ENCODE measurements around the gene ZBTB2. TPM values are rescaled to one million over a fixed set of nuclear protein-coding genes. Genes with fewer than 3 reads are reported as not detected.

The ZBTB2 gene
- total RNA-seq, 2 donors from 2014 or later, result 11.4 to 15.2 TPM

DNA sequence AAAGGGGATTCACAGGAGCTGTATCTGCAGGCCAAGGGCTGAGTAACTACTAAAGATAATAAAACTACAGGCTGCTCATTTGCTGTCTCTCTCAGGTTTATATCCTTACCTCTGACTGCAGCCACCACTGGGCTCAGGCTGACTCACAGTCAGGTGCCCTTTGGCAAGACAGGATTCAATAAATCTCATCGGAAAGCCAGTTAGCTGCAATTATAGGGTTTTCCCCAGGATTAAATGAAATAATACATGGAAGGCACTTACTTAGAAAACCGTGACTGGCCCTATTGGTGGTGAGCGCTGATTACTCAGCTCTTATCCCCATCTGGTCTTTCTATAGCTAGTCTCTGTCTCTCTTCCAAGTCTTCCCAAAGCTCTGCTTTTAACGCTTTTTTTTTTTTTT, 34.2 kb upstream of the ZBTB2 start:
- H3K27ac Mint-ChIP-seq, result no peak overlapping the region
- no peak overlapping the region for H3K27ac ChIP-seq (ENCODE audit: low read depth, low read length)
- H3K4me3 ChIP-seq (ENCODE audit: low read length), result no peak overlapping the region
- no peaks in the 10 kb centered on the region for H3K9me3 Mint-ChIP-seq
- peaks cover 67% of the 10 kb centered on the region for H3K36me3 Mint-ChIP-seq (ENCODE audit: low read depth)
- no peaks in the 10 kb centered on the region for H3K27me3 Mint-ChIP-seq (ENCODE audit: insufficient read depth)
- H3K9ac ChIP-seq (ENCODE audit: extremely low read depth, low read length, poor library complexity, severe bottlenecking), result no peak overlapping the region
- H3K4me3 Mint-ChIP-seq, result no peak overlapping the region
- DNase-seq, result no peak
- no peaks in the 10 kb centered on the region for H3K27me3 ChIP-seq (ENCODE audit: control insufficient read depth, insufficient read depth, low read length, poor library complexity, severe bottlenecking)
- H3K4me1 Mint-ChIP-seq, result no peaks in the 10 kb centered on the region
- WGBS, 2 experiments (ENCODE audit: insufficient coverage in 1 of 2, insufficient read length in 1 of 2), result 95 to 96% methylated on average over 4 of the region's 4 CpGs
- TF ChIP-seq, protein P1, sequence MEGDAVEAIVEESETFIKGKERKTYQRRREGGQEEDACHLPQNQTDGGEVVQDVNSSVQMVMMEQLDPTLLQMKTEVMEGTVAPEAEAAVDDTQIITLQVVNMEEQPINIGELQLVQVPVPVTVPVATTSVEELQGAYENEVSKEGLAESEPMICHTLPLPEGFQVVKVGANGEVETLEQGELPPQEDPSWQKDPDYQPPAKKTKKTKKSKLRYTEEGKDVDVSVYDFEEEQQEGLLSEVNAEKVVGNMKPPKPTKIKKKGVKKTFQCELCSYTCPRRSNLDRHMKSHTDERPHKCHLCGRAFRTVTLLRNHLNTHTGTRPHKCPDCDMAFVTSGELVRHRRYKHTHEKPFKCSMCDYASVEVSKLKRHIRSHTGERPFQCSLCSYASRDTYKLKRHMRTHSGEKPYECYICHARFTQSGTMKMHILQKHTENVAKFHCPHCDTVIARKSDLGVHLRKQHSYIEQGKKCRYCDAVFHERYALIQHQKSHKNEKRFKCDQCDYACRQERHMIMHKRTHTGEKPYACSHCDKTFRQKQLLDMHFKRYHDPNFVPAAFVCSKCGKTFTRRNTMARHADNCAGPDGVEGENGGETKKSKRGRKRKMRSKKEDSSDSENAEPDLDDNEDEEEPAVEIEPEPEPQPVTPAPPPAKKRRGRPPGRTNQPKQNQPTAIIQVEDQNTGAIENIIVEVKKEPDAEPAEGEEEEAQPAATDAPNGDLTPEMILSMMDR (conservative IDR thresholded peaks at IDR 0.05), result no peak
- H3K36me3 ChIP-seq (ENCODE audit: control insufficient read depth, insufficient read depth, low read length), result peaks cover 92% of the 10 kb centered on the region
- no peaks in the 10 kb centered on the region for H3K9me3 ChIP-seq (ENCODE audit: control insufficient read depth, low read length)
- no peaks in the 10 kb centered on the region for H3K4me1 ChIP-seq (ENCODE audit: control insufficient read depth, insufficient read depth, low read length)

GRCh38 chr6:151422981-151423380, 31.6 kb upstream of the ZBTB2 start:
- H3K9me3 ChIP-seq (ENCODE audit: control insufficient read depth, low read length), result no peaks in the 10 kb centered on the region
- no peaks in the 10 kb centered on the region for H3K4me1 Mint-ChIP-seq
- H3K27me3 Mint-ChIP-seq (ENCODE audit: insufficient read depth), result no peaks in the 10 kb centered on the region
- H3K27ac ChIP-seq (ENCODE audit: low read depth, low read length), result no peak overlapping the region
- no peaks in the 10 kb centered on the region for H3K9me3 Mint-ChIP-seq
- H3K27ac Mint-ChIP-seq, result no peak overlapping the region
- H3K36me3 Mint-ChIP-seq (ENCODE audit: low read depth), result peaks cover 59% of the 10 kb centered on the region
- no peak overlapping the region for H3K4me3 Mint-ChIP-seq
- 87 to 100% methylated on average over 2 to 3 of the region's 4 CpGs for WGBS, 2 experiments (ENCODE audit: insufficient coverage in 1 of 2, insufficient read length in 1 of 2)
- H3K36me3 ChIP-seq (ENCODE audit: control insufficient read depth, insufficient read depth, low read length), result peaks cover 90% of the 10 kb centered on the region
- no peak overlapping the region for H3K9ac ChIP-seq (ENCODE audit: extremely low read depth, low read length, poor library complexity, severe bottlenecking)
- no peak overlapping the region for H3K4me3 ChIP-seq (ENCODE audit: low read length)
- no peaks in the 10 kb centered on the region for H3K27me3 ChIP-seq (ENCODE audit: control insufficient read depth, insufficient read depth, low read length, poor library complexity, severe bottlenecking)
- TF ChIP-seq, protein P1 (conservative IDR thresholded peaks at IDR 0.05), result no peak
- no peak for DNase-seq
- H3K4me1 ChIP-seq (ENCODE audit: control insufficient read depth, insufficient read depth, low read length), result no peaks in the 10 kb centered on the region

DNA sequence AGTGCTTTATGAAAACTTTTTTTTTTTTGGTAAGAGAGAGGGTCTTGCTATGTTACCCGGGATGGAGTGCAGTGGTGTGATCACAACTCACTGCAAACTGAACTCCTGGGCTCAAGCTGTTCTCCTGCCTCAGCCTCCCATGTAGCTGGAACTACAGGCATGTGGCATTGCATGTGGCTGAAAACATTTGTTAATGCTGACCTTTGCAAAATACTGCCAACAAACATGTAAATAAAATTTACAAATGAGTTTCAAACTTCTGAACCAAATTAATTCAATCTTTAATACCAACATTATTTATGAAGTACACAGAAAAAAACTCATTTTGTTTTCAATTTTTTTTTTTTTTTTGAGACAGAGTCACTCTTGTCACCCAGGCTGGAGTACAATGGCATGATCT, 26.1 kb upstream of the ZBTB2 start:
- Histone ChIP-seq H3K4me1 (ENCODE audit: control insufficient read depth, insufficient read depth, low read length) (no peaks in the 10 kb centered on the region), H3K9ac (ENCODE audit: extremely low read depth, low read length, poor library complexity, severe bottlenecking) (no peak overlapping the region), H3K36me3 (ENCODE audit: control insufficient read depth, insufficient read depth, low read length) (peaks cover 96% of the 10 kb centered on the region), H3K4me3 (ENCODE audit: low read length) (no peak overlapping the region), H3K9me3 (ENCODE audit: control insufficient read depth, low read length) (peaks cover 36% of the 10 kb centered on the region), H3K27ac (ENCODE audit: low read depth, low read length) (no peak overlapping the region), H3K27me3 (ENCODE audit: control insufficient read depth, insufficient read depth, low read length, poor library complexity, severe bottlenecking) (no peaks in the 10 kb centered on the region)
- Mint-ChIP-seq H3K9me3 (peaks cover 4% of the 10 kb centered on the region), H3K36me3 (ENCODE audit: low read depth) (peaks cover 70% of the 10 kb centered on the region), H3K4me3 (no peak overlapping the region), H3K27me3 (ENCODE audit: insufficient read depth) (no peaks in the 10 kb centered on the region), H3K27ac (no peak overlapping the region), H3K4me1 (no peaks in the 10 kb centered on the region)
- no peak for DNase-seq
- TF ChIP-seq, protein P1 (conservative IDR thresholded peaks at IDR 0.05), result no peak
- WGBS, 2 experiments (ENCODE audit: insufficient coverage in 1 of 2, insufficient read length in 1 of 2), result 94% methylated on average over 1 of the region's 1 CpG; no CpG with 5 or more reads in 1 of the 2 experiments

All from endodermal cell (in vitro differentiated cells).